ENCODE results near the gene PARD6G. TPM values are rescaled to one million over a fixed set of nuclear protein-coding genes. Genes with fewer than 3 reads are reported as not detected.
A peak's percentile ranks its signal among the peaks of the same experiment; 100 is the strongest.

PARD6G gene
- total and polyA plus RNA-seq, 10 of the 15 experiments (the other 5 are each of a cell fraction or from before 2014, with no cell fraction given): 0.20 to 2.0 (median 0.60) TPM

DNA sequence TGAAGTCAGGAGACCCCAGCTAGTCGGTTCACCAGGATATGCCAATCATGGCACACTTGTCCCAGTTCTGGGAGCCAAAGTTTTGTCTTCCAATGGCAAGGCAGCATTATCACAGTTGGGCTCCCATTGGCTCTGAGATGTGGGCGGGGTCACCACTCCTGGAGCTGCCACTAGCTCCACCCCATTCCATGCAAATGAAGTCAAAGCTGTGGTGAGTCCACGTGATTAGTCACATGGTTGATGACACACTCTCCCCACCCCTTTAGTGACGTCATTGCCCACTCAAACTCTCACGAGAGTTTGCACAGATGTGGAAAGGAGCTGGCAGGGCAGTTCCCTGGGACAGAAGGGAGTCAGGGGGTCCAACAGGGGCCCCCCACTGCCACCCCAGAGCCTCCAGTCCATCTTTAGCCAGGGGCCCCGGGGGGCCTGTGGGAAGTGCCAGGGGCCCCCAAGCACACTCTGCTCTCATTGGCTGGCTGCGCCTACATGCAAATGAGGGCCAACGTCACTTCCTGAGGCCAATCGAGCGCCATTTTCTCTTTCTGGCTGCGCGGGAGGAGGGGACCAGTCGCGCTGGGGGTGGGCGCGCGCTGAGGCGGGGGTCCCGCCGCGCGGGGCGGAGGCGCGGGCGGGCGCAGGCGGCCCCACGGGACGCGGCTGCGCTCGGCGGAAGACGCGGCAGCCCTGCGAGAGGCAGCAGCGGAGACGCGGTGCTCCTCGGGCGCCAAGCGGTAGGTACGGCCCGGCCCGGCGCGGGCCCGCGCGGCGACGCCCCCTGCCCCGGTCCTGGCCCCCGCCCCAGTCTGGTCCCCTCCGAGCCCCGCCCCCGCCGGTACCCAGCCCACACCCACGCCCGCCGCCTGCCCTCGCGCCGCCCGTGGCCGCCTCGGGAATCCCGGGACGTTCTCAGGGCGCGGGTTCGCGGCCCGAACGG lies 138.3 kb downstream of the PARD6G start, which contains the start of gene ADNP2 (continued):
- TF ChIP-seq, protein P1, sequence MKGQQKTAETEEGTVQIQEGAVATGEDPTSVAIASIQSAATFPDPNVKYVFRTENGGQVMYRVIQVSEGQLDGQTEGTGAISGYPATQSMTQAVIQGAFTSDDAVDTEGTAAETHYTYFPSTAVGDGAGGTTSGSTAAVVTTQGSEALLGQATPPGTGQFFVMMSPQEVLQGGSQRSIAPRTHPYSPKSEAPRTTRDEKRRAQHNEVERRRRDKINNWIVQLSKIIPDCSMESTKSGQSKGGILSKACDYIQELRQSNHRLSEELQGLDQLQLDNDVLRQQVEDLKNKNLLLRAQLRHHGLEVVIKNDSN (IDR thresholded peaks at IDR 0.05; ENCODE audit: borderline replicate concordance, extremely low read length, insufficient read depth, low read depth, low read length): peak; percentile 86
- TF ChIP-seq, protein P2, sequence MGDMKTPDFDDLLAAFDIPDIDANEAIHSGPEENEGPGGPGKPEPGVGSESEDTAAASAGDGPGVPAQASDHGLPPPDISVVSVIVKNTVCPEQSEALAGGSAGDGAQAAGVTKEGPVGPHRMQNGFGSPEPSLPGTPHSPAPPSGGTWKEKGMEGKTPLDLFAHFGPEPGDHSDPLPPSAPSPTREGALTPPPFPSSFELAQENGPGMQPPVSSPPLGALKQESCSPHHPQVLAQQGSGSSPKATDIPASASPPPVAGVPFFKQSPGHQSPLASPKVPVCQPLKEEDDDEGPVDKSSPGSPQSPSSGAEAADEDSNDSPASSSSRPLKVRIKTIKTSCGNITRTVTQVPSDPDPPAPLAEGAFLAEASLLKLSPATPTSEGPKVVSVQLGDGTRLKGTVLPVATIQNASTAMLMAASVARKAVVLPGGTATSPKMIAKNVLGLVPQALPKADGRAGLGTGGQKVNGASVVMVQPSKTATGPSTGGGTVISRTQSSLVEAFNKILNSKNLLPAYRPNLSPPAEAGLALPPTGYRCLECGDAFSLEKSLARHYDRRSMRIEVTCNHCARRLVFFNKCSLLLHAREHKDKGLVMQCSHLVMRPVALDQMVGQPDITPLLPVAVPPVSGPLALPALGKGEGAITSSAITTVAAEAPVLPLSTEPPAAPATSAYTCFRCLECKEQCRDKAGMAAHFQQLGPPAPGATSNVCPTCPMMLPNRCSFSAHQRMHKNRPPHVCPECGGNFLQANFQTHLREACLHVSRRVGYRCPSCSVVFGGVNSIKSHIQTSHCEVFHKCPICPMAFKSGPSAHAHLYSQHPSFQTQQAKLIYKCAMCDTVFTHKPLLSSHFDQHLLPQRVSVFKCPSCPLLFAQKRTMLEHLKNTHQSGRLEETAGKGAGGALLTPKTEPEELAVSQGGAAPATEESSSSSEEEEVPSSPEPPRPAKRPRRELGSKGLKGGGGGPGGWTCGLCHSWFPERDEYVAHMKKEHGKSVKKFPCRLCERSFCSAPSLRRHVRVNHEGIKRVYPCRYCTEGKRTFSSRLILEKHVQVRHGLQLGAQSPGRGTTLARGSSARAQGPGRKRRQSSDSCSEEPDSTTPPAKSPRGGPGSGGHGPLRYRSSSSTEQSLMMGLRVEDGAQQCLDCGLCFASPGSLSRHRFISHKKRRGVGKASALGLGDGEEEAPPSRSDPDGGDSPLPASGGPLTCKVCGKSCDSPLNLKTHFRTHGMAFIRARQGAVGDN (IDR thresholded peaks at IDR 0.05): no peak; the same call in 1 of the 2 replicates
- TF ChIP-seq, protein P3, sequence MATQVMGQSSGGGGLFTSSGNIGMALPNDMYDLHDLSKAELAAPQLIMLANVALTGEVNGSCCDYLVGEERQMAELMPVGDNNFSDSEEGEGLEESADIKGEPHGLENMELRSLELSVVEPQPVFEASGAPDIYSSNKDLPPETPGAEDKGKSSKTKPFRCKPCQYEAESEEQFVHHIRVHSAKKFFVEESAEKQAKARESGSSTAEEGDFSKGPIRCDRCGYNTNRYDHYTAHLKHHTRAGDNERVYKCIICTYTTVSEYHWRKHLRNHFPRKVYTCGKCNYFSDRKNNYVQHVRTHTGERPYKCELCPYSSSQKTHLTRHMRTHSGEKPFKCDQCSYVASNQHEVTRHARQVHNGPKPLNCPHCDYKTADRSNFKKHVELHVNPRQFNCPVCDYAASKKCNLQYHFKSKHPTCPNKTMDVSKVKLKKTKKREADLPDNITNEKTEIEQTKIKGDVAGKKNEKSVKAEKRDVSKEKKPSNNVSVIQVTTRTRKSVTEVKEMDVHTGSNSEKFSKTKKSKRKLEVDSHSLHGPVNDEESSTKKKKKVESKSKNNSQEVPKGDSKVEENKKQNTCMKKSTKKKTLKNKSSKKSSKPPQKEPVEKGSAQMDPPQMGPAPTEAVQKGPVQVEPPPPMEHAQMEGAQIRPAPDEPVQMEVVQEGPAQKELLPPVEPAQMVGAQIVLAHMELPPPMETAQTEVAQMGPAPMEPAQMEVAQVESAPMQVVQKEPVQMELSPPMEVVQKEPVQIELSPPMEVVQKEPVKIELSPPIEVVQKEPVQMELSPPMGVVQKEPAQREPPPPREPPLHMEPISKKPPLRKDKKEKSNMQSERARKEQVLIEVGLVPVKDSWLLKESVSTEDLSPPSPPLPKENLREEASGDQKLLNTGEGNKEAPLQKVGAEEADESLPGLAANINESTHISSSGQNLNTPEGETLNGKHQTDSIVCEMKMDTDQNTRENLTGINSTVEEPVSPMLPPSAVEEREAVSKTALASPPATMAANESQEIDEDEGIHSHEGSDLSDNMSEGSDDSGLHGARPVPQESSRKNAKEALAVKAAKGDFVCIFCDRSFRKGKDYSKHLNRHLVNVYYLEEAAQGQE (IDR thresholded peaks at IDR 0.05; ENCODE audit: low read depth, low read length): no peak
- TF ChIP-seq BCL11A (IDR thresholded peaks at IDR 0.05; ENCODE audit: low read depth, low read length): no peak
- TF ChIP-seq, protein P4, sequence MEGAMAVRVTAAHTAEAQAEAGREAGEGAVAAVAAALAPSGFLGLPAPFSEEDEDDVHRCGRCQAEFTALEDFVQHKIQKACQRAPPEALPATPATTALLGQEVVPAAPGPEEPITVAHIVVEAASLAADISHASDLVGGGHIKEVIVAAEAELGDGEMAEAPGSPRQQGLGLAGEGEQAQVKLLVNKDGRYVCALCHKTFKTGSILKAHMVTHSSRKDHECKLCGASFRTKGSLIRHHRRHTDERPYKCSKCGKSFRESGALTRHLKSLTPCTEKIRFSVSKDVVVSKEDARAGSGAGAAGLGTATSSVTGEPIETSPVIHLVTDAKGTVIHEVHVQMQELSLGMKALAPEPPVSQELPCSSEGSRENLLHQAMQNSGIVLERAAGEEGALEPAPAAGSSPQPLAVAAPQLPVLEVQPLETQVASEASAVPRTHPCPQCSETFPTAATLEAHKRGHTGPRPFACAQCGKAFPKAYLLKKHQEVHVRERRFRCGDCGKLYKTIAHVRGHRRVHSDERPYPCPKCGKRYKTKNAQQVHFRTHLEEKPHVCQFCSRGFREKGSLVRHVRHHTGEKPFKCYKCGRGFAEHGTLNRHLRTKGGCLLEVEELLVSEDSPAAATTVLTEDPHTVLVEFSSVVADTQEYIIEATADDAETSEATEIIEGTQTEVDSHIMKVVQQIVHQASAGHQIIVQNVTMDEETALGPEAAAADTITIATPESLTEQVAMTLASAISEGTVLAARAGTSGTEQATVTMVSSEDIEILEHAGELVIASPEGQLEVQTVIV (IDR thresholded peaks at IDR 0.05; ENCODE audit: borderline replicate concordance, partially characterized antibody): peak; percentile 38
- TF ChIP-seq MTA2 (IDR thresholded peaks at IDR 0.05; ENCODE audit: low read depth): no peak
- no peak for TF ChIP-seq EP300 (IDR thresholded peaks at IDR 0.05; ENCODE audit: borderline replicate concordance in 1 of 2, control insufficient read depth in 1 of 2, low read depth in 2 of 2, low read length in 2 of 2)
- TF ChIP-seq PML (IDR thresholded peaks at IDR 0.05; ENCODE audit: low read length): no peak
- no peak for TF ChIP-seq SRF (IDR thresholded peaks at IDR 0.05; ENCODE audit: low read depth in 2 of 2, low read length in 2 of 2)
- TF ChIP-seq, protein P5, sequence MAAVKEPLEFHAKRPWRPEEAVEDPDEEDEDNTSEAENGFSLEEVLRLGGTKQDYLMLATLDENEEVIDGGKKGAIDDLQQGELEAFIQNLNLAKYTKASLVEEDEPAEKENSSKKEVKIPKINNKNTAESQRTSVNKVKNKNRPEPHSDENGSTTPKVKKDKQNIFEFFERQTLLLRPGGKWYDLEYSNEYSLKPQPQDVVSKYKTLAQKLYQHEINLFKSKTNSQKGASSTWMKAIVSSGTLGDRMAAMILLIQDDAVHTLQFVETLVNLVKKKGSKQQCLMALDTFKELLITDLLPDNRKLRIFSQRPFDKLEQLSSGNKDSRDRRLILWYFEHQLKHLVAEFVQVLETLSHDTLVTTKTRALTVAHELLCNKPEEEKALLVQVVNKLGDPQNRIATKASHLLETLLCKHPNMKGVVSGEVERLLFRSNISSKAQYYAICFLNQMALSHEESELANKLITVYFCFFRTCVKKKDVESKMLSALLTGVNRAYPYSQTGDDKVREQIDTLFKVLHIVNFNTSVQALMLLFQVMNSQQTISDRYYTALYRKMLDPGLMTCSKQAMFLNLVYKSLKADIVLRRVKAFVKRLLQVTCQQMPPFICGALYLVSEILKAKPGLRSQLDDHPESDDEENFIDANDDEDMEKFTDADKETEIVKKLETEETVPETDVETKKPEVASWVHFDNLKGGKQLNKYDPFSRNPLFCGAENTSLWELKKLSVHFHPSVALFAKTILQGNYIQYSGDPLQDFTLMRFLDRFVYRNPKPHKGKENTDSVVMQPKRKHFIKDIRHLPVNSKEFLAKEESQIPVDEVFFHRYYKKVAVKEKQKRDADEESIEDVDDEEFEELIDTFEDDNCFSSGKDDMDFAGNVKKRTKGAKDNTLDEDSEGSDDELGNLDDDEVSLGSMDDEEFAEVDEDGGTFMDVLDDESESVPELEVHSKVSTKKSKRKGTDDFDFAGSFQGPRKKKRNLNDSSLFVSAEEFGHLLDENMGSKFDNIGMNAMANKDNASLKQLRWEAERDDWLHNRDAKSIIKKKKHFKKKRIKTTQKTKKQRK (IDR thresholded peaks at IDR 0.05; ENCODE audit: low read depth, low read length): no peak
- no peak for TF ChIP-seq SREBF2 (IDR thresholded peaks at IDR 0.05; ENCODE audit: low read length)
- no peak for TF ChIP-seq TCF7 (IDR thresholded peaks at IDR 0.05; ENCODE audit: borderline replicate concordance)
- TF ChIP-seq NBN (IDR thresholded peaks at IDR 0.05): peak; percentile 99

Measured in GM12878 (cell line).